H9 (cell line): Measurements from ENCODE around the gene LRRC3. TPM values are rescaled to one million over a fixed set of nuclear protein-coding genes. Genes with fewer than 3 reads are reported as not detected.

Experiments used
- DNase-seq: peaks from one replicate; pipeline ENCODE4 v3.0.0-alpha.2; 2017
- H2AFZ ChIP-seq: one replicate; pipeline ENCODE4 v1.6.1; 2013; ENCODE audit warnings: mild to moderate bottlenecking, low read length, control low read depth, moderate library complexity
- H2AK5ac ChIP-seq: 2 replicates; pipeline ENCODE4 v1.6.1; 2013; ENCODE audit warnings: low read length, control low read depth, mixed read lengths; ENCODE audit not compliant: insufficient read length
- H2BK120ac ChIP-seq: one replicate; pipeline ENCODE4 v1.6.1; 2013; ENCODE audit warnings: low read depth, mild to moderate bottlenecking, low read length, control low read depth, inconsistent platforms; ENCODE audit not compliant: poor library complexity, severe bottlenecking
- H2BK12ac ChIP-seq: 2 replicates; pipeline ENCODE4 v1.6.1; 2013; ENCODE audit warnings: low read length, control low read depth, mixed read lengths, low read depth; ENCODE audit not compliant: insufficient read length
- H2BK15ac ChIP-seq: 2 replicates; pipeline ENCODE4 v1.6.1; 2013; ENCODE audit warnings: low read depth, low read length, control low read depth
- H2BK20ac ChIP-seq: one replicate; pipeline ENCODE4 v1.6.1; 2013; ENCODE audit warnings: low read depth, mild to moderate bottlenecking, low read length, control low read depth, inconsistent platforms; ENCODE audit not compliant: poor library complexity, severe bottlenecking
- H2BK5ac ChIP-seq: 2 replicates; pipeline ENCODE4 v1.6.1; 2013; ENCODE audit warnings: low read length, control low read depth, mixed read lengths; ENCODE audit not compliant: insufficient read length
- H3K14ac ChIP-seq: 2 replicates; pipeline ENCODE4 v1.6.1; 2013; ENCODE audit warnings: low read length, control low read depth; ENCODE audit not compliant: insufficient read depth
- H3K18ac ChIP-seq: 2 replicates; pipeline ENCODE4 v1.6.1; 2013; ENCODE audit warnings: low read depth, mild to moderate bottlenecking, mixed read lengths, low read length, control low read depth; ENCODE audit not compliant: insufficient read length
- H3K23ac ChIP-seq: 2 replicates; pipeline ENCODE4 v1.6.1; 2013; ENCODE audit warnings: low read length, control low read depth, mixed read lengths, low read depth; ENCODE audit not compliant: insufficient read length
- H3K23me2 ChIP-seq: 2 replicates; pipeline ENCODE4 v1.6.1; 2013; ENCODE audit warnings: low read depth, mild to moderate bottlenecking, mixed read lengths, low read length, control low read depth; ENCODE audit not compliant: insufficient read length, poor library complexity, severe bottlenecking
- H3K27ac ChIP-seq: 2 replicates; pipeline ENCODE4 v1.5.1; 2013; ENCODE audit warnings: low read length, control low read depth, mixed read lengths, low read depth; ENCODE audit not compliant: insufficient read length
- H3K27me3 ChIP-seq: 2 replicates; pipeline ENCODE4 v1.6.1; 2013; ENCODE audit warnings: low read length, control low read depth, inconsistent platforms; ENCODE audit not compliant: insufficient read depth
- H3K4ac ChIP-seq: 2 replicates; pipeline ENCODE4 v1.6.1; 2013; ENCODE audit warnings: low read depth, mild to moderate bottlenecking, control low read depth, inconsistent platforms, low read length, moderate library complexity
- H3K4me1 ChIP-seq: 2 replicates; pipeline ENCODE4 v1.6.1; 2013; ENCODE audit warnings: low read length, control low read depth, inconsistent platforms; ENCODE audit not compliant: insufficient read depth
- H3K4me2 ChIP-seq: 2 replicates; pipeline ENCODE4 v1.6.1; 2013; ENCODE audit warnings: low read length, control low read depth, mixed read lengths; ENCODE audit not compliant: insufficient read length, insufficient read depth
- H3K56ac ChIP-seq: 2 replicates; pipeline ENCODE4 v1.6.1; 2013; ENCODE audit warnings: low read depth, mild to moderate bottlenecking, mixed read lengths, low read length, control low read depth; ENCODE audit not compliant: insufficient read length
- H3K79me1 ChIP-seq: 2 replicates; pipeline ENCODE4 v1.6.1; 2013; ENCODE audit warnings: low read depth, mild to moderate bottlenecking, moderate library complexity, low read length, control low read depth, inconsistent platforms; ENCODE audit not compliant: insufficient read depth, poor library complexity, severe bottlenecking
- H3K79me2 ChIP-seq: 2 replicates; pipeline ENCODE4 v1.6.1; 2013; ENCODE audit warnings: low read length, control low read depth, inconsistent platforms; ENCODE audit not compliant: insufficient read depth
- H3K9ac ChIP-seq: 2 replicates; pipeline ENCODE4 v1.6.1; 2013; ENCODE audit warnings: low read length, control low read depth, mixed read lengths; ENCODE audit not compliant: insufficient read length; ENCODE audit errors: extremely low read depth
- H3K9me3 ChIP-seq: one replicate; pipeline ENCODE4 v1.6.1; 2013; ENCODE audit warnings: low read depth, low read length, inconsistent platforms; ENCODE audit not compliant: control insufficient read depth
- H3T11ph ChIP-seq: one replicate; pipeline ENCODE4 v1.6.1; 2013; ENCODE audit warnings: mild to moderate bottlenecking, low read length, control low read depth, inconsistent platforms
- H4K20me1 ChIP-seq: one replicate; pipeline ENCODE4 v1.6.1; 2013; ENCODE audit not compliant: control insufficient read depth, insufficient read length, insufficient read depth
- H4K5ac ChIP-seq: 2 replicates; pipeline ENCODE4 v1.6.1; 2013; ENCODE audit warnings: low read depth, mild to moderate bottlenecking, mixed read lengths, low read length, control low read depth; ENCODE audit not compliant: insufficient read length
- H4K8ac ChIP-seq: replicated peaks from 2 replicates; pipeline ENCODE4 v1.6.1; 2013; ENCODE audit warnings: low read length, control low read depth, mixed read lengths, low read depth; ENCODE audit not compliant: insufficient read length
- H4K91ac ChIP-seq: 2 replicates; pipeline ENCODE4 v1.6.1; 2013; ENCODE audit warnings: low read depth, mild to moderate bottlenecking, moderate library complexity, mixed read lengths, low read length, control low read depth; ENCODE audit not compliant: insufficient read length
- H3K27ac Mint-ChIP-seq, 3 experiments: 2 replicates in 2 of 3; 3 replicates in 1 of 3; pipeline ENCODE4 v1.8.0; 2020 to 2021; ENCODE audit warnings: mixed read lengths in 3 of 3, mild to moderate bottlenecking in 1 of 3, moderate library complexity in 1 of 3
- H3K27me3 Mint-ChIP-seq: 2 replicates; pipeline ENCODE4 v1.8.0; 2021; ENCODE audit warnings: low read depth, mild to moderate bottlenecking, moderate library complexity, mixed read lengths
- H3K36me3 Mint-ChIP-seq, 3 experiments: 2 replicates in 2 of 3; 3 replicates in 1 of 3; pipeline ENCODE4 v1.8.0; 2020 to 2021; ENCODE audit warnings: low read depth in 3 of 3, mixed read lengths in 3 of 3; ENCODE audit not compliant: insufficient read depth in 1 of 3
- H3K4me1 Mint-ChIP-seq, 2 experiments: 2 replicates each; pipeline ENCODE4 v1.8.0; 2020; ENCODE audit warnings: mixed read lengths in 2 of 2
- H3K4me3 Mint-ChIP-seq, 2 experiments: 2 replicates in 1 of 2; 3 replicates in 1 of 2; pipeline ENCODE4 v1.8.0; 2020 to 2021; ENCODE audit warnings: mild to moderate bottlenecking in 2 of 2, mixed read lengths in 2 of 2, moderate library complexity in 1 of 2
- H3K9me3 Mint-ChIP-seq, 2 experiments: 2 replicates in 1 of 2; 3 replicates in 1 of 2; pipeline ENCODE4 v1.8.0; 2020; ENCODE audit warnings: mild to moderate bottlenecking in 2 of 2, mixed read lengths in 2 of 2, moderate library complexity in 1 of 2
- CTCF ChIP-seq: fragments of 200-600 bp; sonication (generic); conservative IDR thresholded peaks from 3 replicates; pipeline ENCODE4 v1.8.0; 2021; ENCODE audit warnings: antibody characterized with exemption, mild to moderate bottlenecking
- WGBS: extraction: QIAGEN DNeasy Blood & Tissue Kit; methylation state at CpG from one replicate; pipeline ENCODE4 v1.1.7; 2013; ENCODE audit warnings: missing lambda C conversion rate, low lambda C conversion rate, mixed read lengths; ENCODE audit not compliant: insufficient read length; ENCODE audit errors: extremely low coverage; 5-methylcytosine and 5-hydroxymethylcytosine counted together
- total RNA-seq: library from RNA; stranded (reverse); gene quantifications from 2 replicates; pipeline ENCODE4 v1.2.1, GENCODE V29; 2021

Gene LRRC3
- total RNA-seq, 1 experiment from 2014 or later, result 3.1 TPM

GRCh38 chr21:44483288-44484237 is 28.3 kb downstream of the LRRC3 start:
- Histone ChIP-seq H3K27me3 (no peaks in the 10 kb centered on the region), H3K4me1 (no peaks in the 10 kb centered on the region; the same call in 1 of the 2 replicates), H4K8ac (no peak overlapping the region), H3K4ac (no peak overlapping the region), H4K20me1 (no peaks in the 10 kb centered on the region), H2BK15ac (no peak overlapping the region), H2AK5ac (no peak overlapping the region), H4K5ac (no peak overlapping the region), H2BK120ac (no peak overlapping the region), H3K23me2 (peaks cover 3% of the 10 kb centered on the region), H2AFZ (no peak overlapping the region), H3K9ac (no peak overlapping the region), H3K18ac (no peak overlapping the region), H3K23ac (no peak overlapping the region), H2BK20ac (no peak overlapping the region), H2BK12ac (no peak overlapping the region), H3K79me1 (no peaks in the 10 kb centered on the region), H3K4me2 (no peak overlapping the region), H2BK5ac (no peak overlapping the region), H3K79me2 (peaks cover 4% of the 10 kb centered on the region; the same call in 1 of the 2 replicates), H3K9me3 (no peaks in the 10 kb centered on the region), H3K27ac (no peak overlapping the region), H4K91ac (no peak overlapping the region), H3T11ph (no peak overlapping the region), H3K14ac (no peak overlapping the region), H3K56ac (no peak overlapping the region)
- TF ChIP-seq CTCF, result no peak
- DNase-seq, result no peak
- peaks cover 10 to 12% of the 10 kb centered on the region in 2 experiments for H3K9me3 Mint-ChIP-seq
- H3K4me3 Mint-ChIP-seq, result peak overlapping the region in 1 of 2 experiments; percentile 12; a peak in 2 of 5 replicates
- peaks cover 0 to 4% (median 3%) of the 10 kb centered on the region in 3 experiments; a peak in 3 of 7 replicates for H3K36me3 Mint-ChIP-seq
- H3K27ac Mint-ChIP-seq, result peak overlapping the region in 1 of 3 experiments; percentile 29; a peak in 1 of 7 replicates
- WGBS, result no CpG with 5 or more reads among the region's 28 CpGs
- peaks cover 14 to 29% of the 10 kb centered on the region in 2 experiments for H3K4me1 Mint-ChIP-seq
- peaks cover 5% of the 10 kb centered on the region for H3K27me3 Mint-ChIP-seq
